Mucosa of descending colon (tissue), 3 donors: Measurements from ENCODE around the gene KRTAP9-9. TPM values are rescaled to one million over a fixed set of nuclear protein-coding genes. Genes with fewer than 3 reads are reported as not detected.
"Not testable (repeated sequence)": the region's sequence is repeated elsewhere in the genome, so short reads cannot be mapped to it uniquely, and the experiment has no call there.

Experiments used
- ATAC-seq: fragments of 200-7000 bp; cut with Tn5 transposase; one replicate; pipeline ENCODE4 v1.9.1; 2020; ENCODE audit warnings: mild to moderate bottlenecking, moderate library complexity
- DNase-seq, 3 donors: peaks; one replicate each; pipeline ENCODE4 v3.0.0-alpha.2; 2020
- H3K36me3 ChIP-seq: fragments of 200-600 bp; one replicate; pipeline ENCODE4 v1.8.0; 2021; ENCODE audit warnings: low read depth, mild to moderate bottlenecking
- H3K4me1 ChIP-seq: fragments of 200-600 bp; one replicate; pipeline ENCODE4 v1.8.0; 2021; ENCODE audit warnings: low read depth, mild to moderate bottlenecking
- H3K4me3 ChIP-seq: fragments of 200-600 bp; one replicate; pipeline ENCODE4 v1.8.0; 2021; ENCODE audit warnings: mild to moderate bottlenecking
- H3K9me3 ChIP-seq: fragments of 200-600 bp; one replicate; pipeline ENCODE4 v1.8.0; 2021; ENCODE audit warnings: mild to moderate bottlenecking
- CTCF ChIP-seq: fragments of 200-600 bp; IDR thresholded peaks from one replicate; pipeline ENCODE4 v1.8.0; 2022; ENCODE audit warnings: antibody characterized with exemption, mild to moderate bottlenecking
- intact Hi-C, 2 donors: fragments of 100-400 bp; cut with DNase I in 1 of 2; cut with micrococcal nuclease in 1 of 2; formaldehyde crosslinking; loops; one replicate each; pipeline versions ENCODE4 v1.11.0 to v1.11.1; 2022; cut with DNase I, micrococcal nuclease
- long read RNA-seq, 2 donors: library from polyadenylated mRNA; unstranded; transcript quantifications; one replicate each; pipeline ENCODE4 v2.0.0, GENCODE V29; 2019 to 2021
- total RNA-seq, 3 donors: library from RNA; stranded (reverse); fragmentation: NEBNext Ultra II Directional in 2 of 3; extraction: Animal tissue kit (Norgen Biotek cat#: 25700) in 2 of 3; gene quantifications; one replicate each; pipeline versions ENCODE4 v1.2.1 to v1.2.4, GENCODE V29; 2021 to 2023
- donor health status: DM: no; HTN: no; CAD: no; lungs with moderate emphysema.
- donor health status: DM: no; HTN: no; CAD: no.
- donor health status: DM: no; HTN: yes; CAD: no.

The KRTAP9-9 gene
- not detected for total RNA-seq
- long read RNA-seq, donor 1: 0 reads
- long read RNA-seq, donor 2: 0 reads

DNA sequence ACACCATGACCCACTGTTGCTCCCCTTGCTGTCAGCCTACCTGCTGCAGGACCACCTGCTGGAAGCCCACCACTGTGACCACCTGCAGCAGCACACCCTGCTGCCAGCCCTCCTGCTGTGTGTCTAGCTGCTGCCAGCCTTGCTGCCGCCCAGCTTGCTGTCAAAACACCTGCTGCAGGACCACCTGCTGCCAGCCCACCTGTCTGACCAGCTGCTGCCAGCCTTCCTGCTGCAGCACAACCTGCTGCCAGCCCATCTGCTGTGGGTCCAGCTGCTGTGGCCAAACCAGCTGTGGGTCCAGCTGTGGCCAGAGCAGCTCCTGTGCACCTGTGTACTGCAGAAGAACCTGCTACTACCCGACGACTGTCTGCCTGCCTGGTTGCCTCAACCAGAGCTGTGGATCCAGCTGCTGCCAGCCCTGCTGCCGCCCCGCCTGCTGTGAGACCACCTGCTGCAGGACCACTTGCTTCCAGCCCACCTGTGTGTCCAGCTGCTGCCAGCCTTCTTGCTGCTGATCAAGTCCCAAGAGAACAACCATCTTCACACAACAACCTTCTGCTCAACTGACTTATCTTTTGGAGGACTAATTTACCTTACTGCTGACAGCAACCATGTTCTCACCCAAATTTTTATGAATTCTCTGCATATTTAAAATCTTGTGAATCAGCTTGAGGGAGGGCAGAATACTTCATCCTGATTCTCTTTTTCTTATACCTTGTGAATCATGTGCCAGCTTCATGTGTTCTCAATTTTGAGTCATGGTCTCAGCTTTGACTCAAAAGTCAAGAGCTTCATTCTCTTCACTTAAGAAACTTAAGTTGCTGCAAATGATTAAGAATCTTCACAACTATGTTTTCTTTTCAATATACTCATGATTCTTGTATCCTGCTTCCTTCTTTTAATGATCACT is at the start of gene KRTAP9-9:
Gene KRTAP9-9 (plus strand): TSS at position 4 of the 910 bp plus-strand sequence.
- intact Hi-C loops, H3K9me3 ChIP-seq, H3K36me3 ChIP-seq, H3K4me3 ChIP-seq, H3K4me1 ChIP-seq, DNase-seq, ATAC-seq: not testable (repeated sequence)

DNA sequence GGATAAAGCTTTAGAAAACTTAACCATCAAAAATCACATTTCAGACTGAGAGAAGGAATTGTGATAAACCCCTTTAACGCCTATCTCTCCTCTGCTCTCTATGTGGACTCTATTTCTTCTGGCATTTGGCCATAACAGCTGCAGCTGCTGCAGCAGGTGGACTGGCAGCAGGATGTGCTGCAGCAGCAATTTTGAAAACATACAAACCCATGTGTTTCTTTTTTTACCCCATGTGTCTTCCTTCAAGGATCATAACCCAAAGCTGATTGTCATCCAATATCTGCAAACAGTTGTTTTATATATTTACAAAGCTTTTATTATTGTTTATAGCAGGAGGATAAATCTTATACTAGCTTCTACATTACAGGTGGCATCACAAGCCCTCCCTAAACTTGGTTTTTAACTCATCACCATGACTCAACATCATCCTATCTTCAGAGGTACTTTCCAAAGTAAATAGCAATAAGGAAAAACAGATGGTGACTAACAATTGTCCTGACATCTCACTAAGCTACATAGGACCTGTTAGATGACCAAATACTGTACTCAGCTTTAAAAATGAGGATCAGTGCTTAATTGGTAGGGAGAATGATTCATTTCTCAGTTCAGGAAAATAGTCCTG is 43.2 kb upstream of the KRTAP9-9 start:
- no peaks in the 10 kb centered on the region for H3K9me3 ChIP-seq

DNA sequence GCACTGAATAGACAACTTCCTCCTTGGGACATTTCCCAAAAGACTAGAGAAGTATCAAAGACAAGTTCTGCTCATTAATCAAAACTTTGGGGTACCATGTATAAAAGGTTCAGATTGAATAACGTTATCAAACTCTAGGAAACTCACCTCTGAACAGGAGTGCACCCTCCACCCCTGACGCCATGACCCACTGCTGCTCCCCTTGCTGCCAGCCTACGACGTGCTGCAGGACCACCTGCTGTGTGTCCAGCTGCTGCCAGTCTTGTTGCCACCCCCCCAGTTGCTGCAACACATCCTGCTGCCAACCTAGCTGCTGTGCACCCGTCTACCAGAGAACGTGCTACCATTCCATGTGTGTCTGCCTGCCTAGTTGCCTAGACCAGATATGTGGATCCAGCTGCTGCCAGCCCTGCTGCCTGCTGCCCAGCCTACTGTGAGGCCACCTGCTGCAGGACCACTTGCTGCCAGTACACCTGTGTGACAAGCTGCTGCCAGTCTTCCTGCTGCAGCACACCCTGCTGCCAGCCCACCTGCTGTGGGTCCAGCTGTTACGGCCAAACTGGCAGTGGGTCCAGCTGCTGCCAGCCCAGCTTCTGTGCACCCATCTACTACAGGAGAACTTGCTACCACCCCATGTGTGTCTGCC is 42.5 kb upstream of the KRTAP9-9 start:
- intact Hi-C loops: no loop called here
- H3K4me3 ChIP-seq: no peak overlapping the region
- H3K4me1 ChIP-seq: no peaks in the 10 kb centered on the region
- no peak for TF ChIP-seq CTCF
- ATAC-seq: peak; percentile 63
- peak in 2 of 3 donors; percentile 28 to 40 for DNase-seq
- no peaks in the 10 kb centered on the region for H3K36me3 ChIP-seq
- H3K9me3 ChIP-seq: no peaks in the 10 kb centered on the region

More for the DNA sequence above, 43.2 kb upstream of the KRTAP9-9 start:
- intact Hi-C loops: no loop called here
- peak; percentile 80 for ATAC-seq
- DNase-seq: peak in 2 of 3 donors; percentile 44 to 59
- Histone ChIP-seq H3K4me3 (no peak overlapping the region), H3K36me3 (no peaks in the 10 kb centered on the region), H3K4me1 (no peaks in the 10 kb centered on the region)
- TF ChIP-seq CTCF: no peak

- H3K4me1 ChIP-seq: no peaks in the 10 kb centered on the region
- no peaks in the 10 kb centered on the region for H3K36me3 ChIP-seq
- no peak for ATAC-seq
- no peak for DNase-seq
- no peak overlapping the region for H3K4me3 ChIP-seq
- intact Hi-C loops: no loop called here
- no peak for TF ChIP-seq CTCF
- H3K9me3 ChIP-seq: no peaks in the 10 kb centered on the region
These were observed 39.5 kb upstream of the KRTAP9-9 start for GRCh38 chr17:41215681-41216080.

GRCh38 chr17:41223821-41224220 is 31.4 kb upstream of the KRTAP9-9 start:
- no peak for TF ChIP-seq CTCF
- H3K4me3 ChIP-seq: no peak overlapping the region
- no peaks in the 10 kb centered on the region for H3K4me1 ChIP-seq
- DNase-seq: no peak
- ATAC-seq: no peak
- H3K9me3 ChIP-seq: no peaks in the 10 kb centered on the region
- no peaks in the 10 kb centered on the region for H3K36me3 ChIP-seq
- intact Hi-C loops: no loop called here
